GM23338 (cell line): Measurements from ENCODE around the gene FAM118B. TPM values are rescaled to one million over a fixed set of nuclear protein-coding genes. Genes with fewer than 3 reads are reported as not detected.

Experiments
- ATAC-seq: fragments of 200-7000 bp; cut with Tn5 transposase; 3 replicates; pipeline ENCODE4 v1.9.1; 2020
- DNase-seq: peaks from one replicate; pipeline ENCODE4 v3.0.0-alpha.2; 2015; ENCODE audit warnings: low spot score
- H2AFZ ChIP-seq: fragments of 200-600 bp; sonication (generic); 2 replicates; pipeline ENCODE4 v1.8.0; 2016; ENCODE audit warnings: antibody characterized with exemption, mild to moderate bottlenecking, moderate library complexity
- H3F3A ChIP-seq: fragments of 200-600 bp; sonication (generic); replicated peaks from 2 replicates; pipeline ENCODE4 v1.8.0; 2017; ENCODE audit warnings: antibody characterized with exemption, mixed run types, low read depth
- H3K27ac ChIP-seq: fragments of 200-600 bp; sonication (generic); 2 replicates; pipeline ENCODE4 v1.6.1; 2016; ENCODE audit warnings: low read depth
- H3K27me3 ChIP-seq: fragments of 200-600 bp; sonication (generic); 2 replicates; pipeline ENCODE4 v1.8.0; 2016; ENCODE audit warnings: mild to moderate bottlenecking, mixed run types, moderate library complexity; ENCODE audit not compliant: insufficient read depth
- H3K36me3 ChIP-seq: fragments of 200-600 bp; sonication (generic); 2 replicates; pipeline ENCODE4 v1.8.0; 2016; ENCODE audit warnings: mild to moderate bottlenecking; ENCODE audit not compliant: insufficient read depth
- H3K4me1 ChIP-seq: fragments of 200-600 bp; sonication (generic); 2 replicates; pipeline ENCODE4 v1.8.0; 2016; ENCODE audit warnings: mild to moderate bottlenecking, moderate library complexity; ENCODE audit not compliant: insufficient read depth
- H3K4me2 ChIP-seq: fragments of 200-600 bp; sonication (generic); 2 replicates; pipeline ENCODE4 v1.7.1; 2017; ENCODE audit warnings: mixed run types
- H3K4me3 ChIP-seq: fragments of 200-600 bp; sonication (generic); 2 replicates; pipeline ENCODE4 v1.6.1; 2016; ENCODE audit warnings: mixed run types
- H3K79me2 ChIP-seq: fragments of 200-600 bp; sonication (generic); replicated peaks from 2 replicates; pipeline ENCODE4 v1.8.0; 2017; ENCODE audit warnings: mild to moderate bottlenecking; ENCODE audit not compliant: insufficient read depth
- H3K9me2 ChIP-seq: fragments of 200-600 bp; sonication (generic); 2 replicates; pipeline ENCODE4 v1.8.0; 2017; ENCODE audit not compliant: insufficient read depth
- H4K20me1 ChIP-seq: fragments of 200-600 bp; sonication (generic); replicated peaks from 2 replicates; pipeline ENCODE4 v1.8.0; 2017; ENCODE audit warnings: mild to moderate bottlenecking; ENCODE audit not compliant: insufficient read depth
- H3K27ac Mint-ChIP-seq: 2 replicates; pipeline ENCODE4 v1.8.0; 2020; ENCODE audit warnings: inconsistent platforms, mild to moderate bottlenecking, moderate library complexity, mixed read lengths
- H3K27me3 Mint-ChIP-seq: 3 replicates; pipeline ENCODE4 v1.8.0; 2022; ENCODE audit warnings: low read depth, mild to moderate bottlenecking, moderate library complexity, mixed read lengths, inconsistent platforms; ENCODE audit not compliant: insufficient read depth, poor library complexity
- H3K36me3 Mint-ChIP-seq: 3 replicates; pipeline ENCODE4 v1.8.0; 2021; ENCODE audit warnings: low read depth, mild to moderate bottlenecking, inconsistent platforms, moderate library complexity, mixed read lengths
- H3K4me1 Mint-ChIP-seq: 3 replicates; pipeline ENCODE4 v1.8.0; 2020; ENCODE audit warnings: mild to moderate bottlenecking, inconsistent platforms, mixed read lengths
- H3K4me3 Mint-ChIP-seq: 3 replicates; pipeline ENCODE4 v1.8.0; 2021; ENCODE audit warnings: moderate library complexity, mild to moderate bottlenecking, inconsistent platforms, mixed read lengths
- H3K9me3 Mint-ChIP-seq: 3 replicates; pipeline ENCODE4 v1.8.0; 2020; ENCODE audit warnings: moderate library complexity, mild to moderate bottlenecking, inconsistent platforms, mixed read lengths
- CREB1 ChIP-seq: fragments of 250-450 bp; sonication (Bioruptor Pico); IDR thresholded peaks from 2 replicates; pipeline ENCODE4 v1.5.0; 2020; ENCODE audit warnings: low read depth, mild to moderate bottlenecking, moderate library complexity
- EZH2phosphoT487 ChIP-seq: fragments of 200-600 bp; sonication (generic); IDR thresholded peaks from one replicate; pipeline ENCODE4 v1.8.1; 2018; ENCODE audit warnings: antibody characterized with exemption; ENCODE audit not compliant: unreplicated experiment
- JUNB ChIP-seq: IDR thresholded peaks from one replicate; pipeline ENCODE4 v1.6.1; 2016; ENCODE audit warnings: antibody characterized with exemption; ENCODE audit not compliant: unreplicated experiment
- NANOG ChIP-seq: IDR thresholded peaks from 2 replicates; pipeline ENCODE4 v1.6.1; 2016; ENCODE audit warnings: antibody characterized with exemption, borderline replicate concordance
- POLR2AphosphoS5 ChIP-seq: IDR thresholded peaks from 2 replicates; pipeline ENCODE4 v1.6.1; 2016; ENCODE audit warnings: antibody characterized with exemption, low read depth
- STAT1 ChIP-seq: IDR thresholded peaks from one replicate; pipeline ENCODE4 v1.6.1; 2016; ENCODE audit warnings: antibody characterized with exemption; ENCODE audit not compliant: unreplicated experiment
- polyA plus RNA-seq: library from polyadenylated mRNA; unstranded; fragments of >200 nt; fragmentation: Nextera tagmentation; extraction: Ambion mirVana; gene quantifications from 2 replicates; pipeline ENCODE4 v1.2.1, GENCODE V29; 2016
- total RNA-seq: library from RNA; depleted of rRNA; stranded (reverse); fragments of >200 nt; shearing (Covaris generic); gene quantifications from 2 replicates; pipeline ENCODE4 v1.2.3, GENCODE V29; 2014
- TF ChIP-seq, protein P1 (sequence below): IDR thresholded peaks from one replicate; pipeline ENCODE4 v1.6.1; 2018; ENCODE audit warnings: antibody characterized with exemption; ENCODE audit not compliant: unreplicated experiment
- TF ChIP-seq, protein P2 (sequence below), 2 experiments: fragments of 200-600 bp in 1 of 2; sonication (generic) in 1 of 2; conservative IDR thresholded peaks; 2 replicates each; pipeline versions ENCODE4 v1.5.1 to v1.6.1; 2016 to 2017; ENCODE audit warnings: antibody characterized with exemption in 2 of 2, low read depth in 2 of 2, mild to moderate bottlenecking in 2 of 2, moderate library complexity in 1 of 2
- TF ChIP-seq, protein P3 (sequence below): fragments of 250-450 bp; sonication (Bioruptor Pico); IDR thresholded peaks from 2 replicates; pipeline ENCODE4 v1.5.0; 2020; ENCODE audit warnings: mild to moderate bottlenecking, moderate library complexity

FAM118B gene
- total and polyA plus RNA-seq, 2 experiments from 2014 or later = 33.7 to 43.4 TPM

DNA sequence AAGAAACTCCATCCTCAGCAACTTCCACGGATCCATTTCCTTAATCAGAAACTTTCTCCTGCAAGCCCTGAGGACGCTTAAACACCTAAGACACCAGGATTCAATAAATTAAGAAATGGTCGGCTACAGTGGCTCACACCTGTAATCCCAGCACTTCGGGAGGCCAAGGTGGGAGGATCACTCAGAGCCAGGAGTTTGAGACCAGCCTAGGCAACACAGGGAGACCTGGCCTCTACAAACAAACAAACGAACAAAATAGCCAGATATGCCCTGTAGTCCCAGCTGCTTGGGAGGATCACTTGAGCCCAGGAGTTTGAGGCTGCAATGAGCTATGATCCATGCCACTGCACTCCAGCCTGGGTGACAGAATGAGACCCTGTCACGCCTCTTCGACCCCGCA, 46.8 kb upstream of the FAM118B start (continued):
- TF ChIP-seq, protein P1, sequence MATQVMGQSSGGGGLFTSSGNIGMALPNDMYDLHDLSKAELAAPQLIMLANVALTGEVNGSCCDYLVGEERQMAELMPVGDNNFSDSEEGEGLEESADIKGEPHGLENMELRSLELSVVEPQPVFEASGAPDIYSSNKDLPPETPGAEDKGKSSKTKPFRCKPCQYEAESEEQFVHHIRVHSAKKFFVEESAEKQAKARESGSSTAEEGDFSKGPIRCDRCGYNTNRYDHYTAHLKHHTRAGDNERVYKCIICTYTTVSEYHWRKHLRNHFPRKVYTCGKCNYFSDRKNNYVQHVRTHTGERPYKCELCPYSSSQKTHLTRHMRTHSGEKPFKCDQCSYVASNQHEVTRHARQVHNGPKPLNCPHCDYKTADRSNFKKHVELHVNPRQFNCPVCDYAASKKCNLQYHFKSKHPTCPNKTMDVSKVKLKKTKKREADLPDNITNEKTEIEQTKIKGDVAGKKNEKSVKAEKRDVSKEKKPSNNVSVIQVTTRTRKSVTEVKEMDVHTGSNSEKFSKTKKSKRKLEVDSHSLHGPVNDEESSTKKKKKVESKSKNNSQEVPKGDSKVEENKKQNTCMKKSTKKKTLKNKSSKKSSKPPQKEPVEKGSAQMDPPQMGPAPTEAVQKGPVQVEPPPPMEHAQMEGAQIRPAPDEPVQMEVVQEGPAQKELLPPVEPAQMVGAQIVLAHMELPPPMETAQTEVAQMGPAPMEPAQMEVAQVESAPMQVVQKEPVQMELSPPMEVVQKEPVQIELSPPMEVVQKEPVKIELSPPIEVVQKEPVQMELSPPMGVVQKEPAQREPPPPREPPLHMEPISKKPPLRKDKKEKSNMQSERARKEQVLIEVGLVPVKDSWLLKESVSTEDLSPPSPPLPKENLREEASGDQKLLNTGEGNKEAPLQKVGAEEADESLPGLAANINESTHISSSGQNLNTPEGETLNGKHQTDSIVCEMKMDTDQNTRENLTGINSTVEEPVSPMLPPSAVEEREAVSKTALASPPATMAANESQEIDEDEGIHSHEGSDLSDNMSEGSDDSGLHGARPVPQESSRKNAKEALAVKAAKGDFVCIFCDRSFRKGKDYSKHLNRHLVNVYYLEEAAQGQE = no peak

DNA sequence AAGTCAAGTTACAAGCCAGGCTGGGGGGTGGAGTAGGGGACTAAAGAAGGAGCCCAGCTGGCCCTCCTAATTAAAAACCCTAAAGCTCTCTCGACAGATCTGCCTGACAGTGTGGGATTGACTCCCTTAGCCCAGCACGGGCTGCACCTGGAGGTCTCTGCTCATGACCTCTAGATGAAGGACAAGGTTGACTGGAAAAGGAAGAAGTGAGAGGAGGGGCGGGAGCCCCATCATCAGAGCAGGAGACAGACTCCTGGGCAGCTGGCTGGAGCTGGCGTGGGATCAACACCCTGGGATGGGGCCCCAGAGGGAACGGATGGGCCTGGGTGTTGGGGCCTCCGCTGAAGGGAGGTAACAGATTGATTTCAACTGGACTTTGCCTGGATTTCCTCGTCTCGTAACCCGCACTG, 46.3 kb upstream of the FAM118B start:
- Mint-ChIP-seq H3K9me3 (no peaks in the 10 kb centered on the region), H3K27me3 (peaks cover 15% of the 10 kb centered on the region), H3K36me3 (no peaks in the 10 kb centered on the region), H3K27ac (no peak overlapping the region), H3K4me1 (peaks cover 32% of the 10 kb centered on the region), H3K4me3 (no peak overlapping the region; the same call in 2 of the 3 replicates)
- Histone ChIP-seq H3K9me2 (0 out of 2 replicates have a peak, but pooled peaks cover 3% of the 10 kb centered on the region), H3K4me1 (peaks cover 18% of the 10 kb centered on the region; the same call in 1 of the 2 replicates), H3K27ac (no peak overlapping the region), H3K4me3 (no peak overlapping the region), H3K79me2 (no peaks in the 10 kb centered on the region), H4K20me1 (no peaks in the 10 kb centered on the region), H3K27me3 (no peaks in the 10 kb centered on the region), H3F3A (0 out of 2 replicates have a peak, but pooled peaks cover 4% of the 10 kb centered on the region), H2AFZ (no peak overlapping the region), H3K36me3 (no peaks in the 10 kb centered on the region), H3K4me2 (no peak overlapping the region)
- DNase-seq (no peak), ATAC-seq (no peak)
- no peak for TF ChIP-seq NANOG
- TF ChIP-seq JUNB = no peak

DNA sequence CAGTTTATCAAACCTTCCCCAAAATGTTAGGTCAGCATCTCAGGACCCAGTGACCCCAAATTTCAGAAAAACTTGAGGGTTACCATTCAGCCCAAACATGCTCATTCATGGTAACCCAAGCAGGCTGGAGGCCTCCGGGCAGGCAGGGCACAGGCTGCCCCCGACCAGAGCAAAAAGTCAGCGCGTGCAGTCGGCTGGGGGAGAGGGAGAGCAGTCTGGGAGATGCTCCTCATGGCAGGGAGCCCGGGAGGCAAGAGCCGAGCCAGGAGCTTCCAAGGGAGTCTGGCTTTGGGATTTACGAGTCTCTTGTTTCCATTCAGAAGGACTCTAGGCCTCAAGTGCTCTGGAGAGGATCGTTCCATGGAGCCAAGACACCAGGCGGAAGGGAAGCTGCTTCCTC, 45.8 kb upstream of the FAM118B start:
- no peaks in the 10 kb centered on the region for H3F3A ChIP-seq
- Mint-ChIP-seq H3K27me3 (peaks cover 13% of the 10 kb centered on the region), H3K4me3 (no peak overlapping the region), H3K27ac (no peak overlapping the region), H3K36me3 (no peaks in the 10 kb centered on the region), H3K9me3 (no peaks in the 10 kb centered on the region), H3K4me1 (peaks cover 28% of the 10 kb centered on the region)
- H3K4me3 ChIP-seq = no peak overlapping the region
- peaks cover 14% of the 10 kb centered on the region; the same call in 1 of the 2 replicates for H3K4me1 ChIP-seq
- 0 out of 2 replicates have a peak, but pooled peaks cover 3% of the 10 kb centered on the region for H3K9me2 ChIP-seq
- H3K4me2 ChIP-seq = no peak overlapping the region
- no peak for DNase-seq
- no peaks in the 10 kb centered on the region for H3K27me3 ChIP-seq
- no peak overlapping the region for H3K27ac ChIP-seq
- no peaks in the 10 kb centered on the region for H3K36me3 ChIP-seq
- no peaks in the 10 kb centered on the region for H3K79me2 ChIP-seq
- no peak overlapping the region for H2AFZ ChIP-seq
- ATAC-seq = no peak
- no peaks in the 10 kb centered on the region for H4K20me1 ChIP-seq
- TF ChIP-seq EZH2phosphoT487 (no peak), JUNB (no peak), STAT1 (no peak), POLR2AphosphoS5 (no peak), NANOG (no peak), CREB1 (CRISPR knock-in tag) (no peak)
- TF ChIP-seq, protein P2, sequence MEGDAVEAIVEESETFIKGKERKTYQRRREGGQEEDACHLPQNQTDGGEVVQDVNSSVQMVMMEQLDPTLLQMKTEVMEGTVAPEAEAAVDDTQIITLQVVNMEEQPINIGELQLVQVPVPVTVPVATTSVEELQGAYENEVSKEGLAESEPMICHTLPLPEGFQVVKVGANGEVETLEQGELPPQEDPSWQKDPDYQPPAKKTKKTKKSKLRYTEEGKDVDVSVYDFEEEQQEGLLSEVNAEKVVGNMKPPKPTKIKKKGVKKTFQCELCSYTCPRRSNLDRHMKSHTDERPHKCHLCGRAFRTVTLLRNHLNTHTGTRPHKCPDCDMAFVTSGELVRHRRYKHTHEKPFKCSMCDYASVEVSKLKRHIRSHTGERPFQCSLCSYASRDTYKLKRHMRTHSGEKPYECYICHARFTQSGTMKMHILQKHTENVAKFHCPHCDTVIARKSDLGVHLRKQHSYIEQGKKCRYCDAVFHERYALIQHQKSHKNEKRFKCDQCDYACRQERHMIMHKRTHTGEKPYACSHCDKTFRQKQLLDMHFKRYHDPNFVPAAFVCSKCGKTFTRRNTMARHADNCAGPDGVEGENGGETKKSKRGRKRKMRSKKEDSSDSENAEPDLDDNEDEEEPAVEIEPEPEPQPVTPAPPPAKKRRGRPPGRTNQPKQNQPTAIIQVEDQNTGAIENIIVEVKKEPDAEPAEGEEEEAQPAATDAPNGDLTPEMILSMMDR (conservative IDR thresholded peaks at IDR 0.05; ENCODE audit: low read depth in 2 of 2) = no peak
- TF ChIP-seq, protein P3, sequence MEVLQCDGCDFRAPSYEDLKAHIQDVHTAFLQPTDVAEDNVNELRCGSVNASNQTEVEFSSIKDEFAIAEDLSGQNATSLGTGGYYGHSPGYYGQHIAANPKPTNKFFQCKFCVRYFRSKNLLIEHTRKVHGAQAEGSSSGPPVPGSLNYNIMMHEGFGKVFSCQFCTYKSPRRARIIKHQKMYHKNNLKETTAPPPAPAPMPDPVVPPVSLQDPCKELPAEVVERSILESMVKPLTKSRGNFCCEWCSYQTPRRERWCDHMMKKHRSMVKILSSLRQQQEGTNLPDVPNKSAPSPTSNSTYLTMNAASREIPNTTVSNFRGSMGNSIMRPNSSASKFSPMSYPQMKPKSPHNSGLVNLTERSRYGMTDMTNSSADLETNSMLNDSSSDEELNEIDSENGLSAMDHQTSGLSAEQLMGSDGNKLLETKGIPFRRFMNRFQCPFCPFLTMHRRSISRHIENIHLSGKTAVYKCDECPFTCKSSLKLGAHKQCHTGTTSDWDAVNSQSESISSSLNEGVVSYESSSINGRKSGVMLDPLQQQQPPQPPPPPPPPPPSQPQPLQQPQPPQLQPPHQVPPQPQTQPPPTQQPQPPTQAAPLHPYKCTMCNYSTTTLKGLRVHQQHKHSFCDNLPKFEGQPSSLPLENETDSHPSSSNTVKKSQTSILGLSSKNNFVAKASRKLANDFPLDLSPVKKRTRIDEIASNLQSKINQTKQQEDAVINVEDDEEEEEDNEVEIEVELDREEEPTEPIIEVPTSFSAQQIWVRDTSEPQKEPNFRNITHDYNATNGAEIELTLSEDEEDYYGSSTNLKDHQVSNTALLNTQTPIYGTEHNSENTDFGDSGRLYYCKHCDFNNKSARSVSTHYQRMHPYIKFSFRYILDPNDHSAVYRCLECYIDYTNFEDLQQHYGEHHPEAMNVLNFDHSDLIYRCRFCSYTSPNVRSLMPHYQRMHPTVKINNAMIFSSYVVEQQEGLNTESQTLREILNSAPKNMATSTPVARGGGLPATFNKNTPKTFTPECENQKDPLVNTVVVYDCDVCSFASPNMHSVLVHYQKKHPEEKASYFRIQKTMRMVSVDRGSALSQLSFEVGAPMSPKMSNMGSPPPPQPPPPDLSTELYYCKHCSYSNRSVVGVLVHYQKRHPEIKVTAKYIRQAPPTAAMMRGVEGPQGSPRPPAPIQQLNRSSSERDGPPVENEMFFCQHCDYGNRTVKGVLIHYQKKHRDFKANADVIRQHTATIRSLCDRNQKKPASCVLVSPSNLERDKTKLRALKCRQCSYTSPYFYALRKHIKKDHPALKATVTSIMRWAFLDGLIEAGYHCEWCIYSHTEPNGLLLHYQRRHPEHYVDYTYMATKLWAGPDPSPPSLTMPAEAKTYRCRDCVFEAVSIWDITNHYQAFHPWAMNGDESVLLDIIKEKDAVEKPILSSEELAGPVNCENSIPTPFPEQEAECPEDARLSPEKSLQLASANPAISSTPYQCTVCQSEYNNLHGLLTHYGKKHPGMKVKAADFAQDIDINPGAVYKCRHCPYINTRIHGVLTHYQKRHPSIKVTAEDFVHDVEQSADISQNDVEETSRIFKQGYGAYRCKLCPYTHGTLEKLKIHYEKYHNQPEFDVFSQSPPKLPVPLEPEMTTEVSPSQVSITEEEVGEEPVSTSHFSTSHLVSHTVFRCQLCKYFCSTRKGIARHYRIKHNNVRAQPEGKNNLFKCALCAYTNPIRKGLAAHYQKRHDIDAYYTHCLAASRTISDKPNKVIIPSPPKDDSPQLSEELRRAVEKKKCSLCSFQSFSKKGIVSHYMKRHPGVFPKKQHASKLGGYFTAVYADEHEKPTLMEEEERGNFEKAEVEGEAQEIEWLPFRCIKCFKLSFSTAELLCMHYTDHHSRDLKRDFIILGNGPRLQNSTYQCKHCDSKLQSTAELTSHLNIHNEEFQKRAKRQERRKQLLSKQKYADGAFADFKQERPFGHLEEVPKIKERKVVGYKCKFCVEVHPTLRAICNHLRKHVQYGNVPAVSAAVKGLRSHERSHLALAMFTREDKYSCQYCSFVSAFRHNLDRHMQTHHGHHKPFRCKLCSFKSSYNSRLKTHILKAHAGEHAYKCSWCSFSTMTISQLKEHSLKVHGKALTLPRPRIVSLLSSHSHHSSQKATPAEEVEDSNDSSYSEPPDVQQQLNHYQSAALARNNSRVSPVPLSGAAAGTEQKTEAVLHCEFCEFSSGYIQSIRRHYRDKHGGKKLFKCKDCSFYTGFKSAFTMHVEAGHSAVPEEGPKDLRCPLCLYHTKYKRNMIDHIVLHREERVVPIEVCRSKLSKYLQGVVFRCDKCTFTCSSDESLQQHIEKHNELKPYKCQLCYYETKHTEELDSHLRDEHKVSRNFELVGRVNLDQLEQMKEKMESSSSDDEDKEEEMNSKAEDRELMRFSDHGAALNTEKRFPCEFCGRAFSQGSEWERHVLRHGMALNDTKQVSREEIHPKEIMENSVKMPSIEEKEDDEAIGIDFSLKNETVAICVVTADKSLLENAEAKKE (CRISPR knock-in tag) = no peak
